NK-92 (cell line): Measurements from ENCODE around the gene GIMAP5.

Experiments used
- DNase-seq: peaks from one replicate; lab custom pipeline; 2025; ENCODE audit not compliant: unreplicated experiment; lab: John Stamatoyannopoulos, UW

The GIMAP5 gene

GRCh38 chr7:150734254-150734653 is 3.0 kb upstream of the GIMAP5 start:
- DNase-seq, result no peak

- DNase-seq, result no peak
These were observed 1.4 kb upstream of the GIMAP5 start for GRCh38 chr7:150735596-150736358.

GRCh38 chr7:150736864-150737263 is 354 bp upstream of the GIMAP5 start:
- no peak for DNase-seq

GRCh38 chr7:150738092-150738491 is 874 bp downstream of the GIMAP5 start:
- no peak for DNase-seq

- DNase-seq, result no peak
These were observed 1.4 kb downstream of the GIMAP5 start for GRCh38 chr7:150738591-150739001.

GRCh38 chr7:150739033-150739432 is 1.8 kb downstream of the GIMAP5 start:
- DNase-seq, result no peak

- no peak for DNase-seq
These were observed 2.8 kb downstream of the GIMAP5 start for GRCh38 chr7:150740053-150740452.

- DNase-seq, result no peak
These were observed 5.2 kb downstream of the GIMAP5 start for GRCh38 chr7:150742286-150742968.

GRCh38 chr7:150744041-150744656 is 6.9 kb downstream of the GIMAP5 start:
- no peak for DNase-seq

GRCh38 chr7:150745086-150745485 is 7.9 kb downstream of the GIMAP5 start:
- no peak for DNase-seq

GRCh38 chr7:150745876-150746275 is 8.7 kb downstream of the GIMAP5 start:
- DNase-seq, result no peak

GRCh38 chr7:150746921-150747320 is 9.7 kb downstream of the GIMAP5 start:
- no peak for DNase-seq

- DNase-seq, result no peak
These were observed 11.2 kb downstream of the GIMAP5 start for GRCh38 chr7:150748376-150748775.

GRCh38 chr7:150751702-150752101 is 14.5 kb downstream of the GIMAP5 start:
- no peak for DNase-seq

GRCh38 chr7:150753239-150753638 is 16.0 kb downstream of the GIMAP5 start:
- no peak for DNase-seq

GRCh38 chr7:150753826-150754603 is 16.8 kb downstream of the GIMAP5 start:
- no peak for DNase-seq

- DNase-seq, result no peak
These were observed 17.7 kb downstream of the GIMAP5 start for GRCh38 chr7:150754951-150755350.

- DNase-seq, result no peak
These were observed 18.4 kb downstream of the GIMAP5 start for GRCh38 chr7:150755473-150756099.

- DNase-seq, result no peak
These were observed 18.9 kb downstream of the GIMAP5 start for GRCh38 chr7:150756166-150756565.

GRCh38 chr7:150756858-150757257 is 19.6 kb downstream of the GIMAP5 start:
- DNase-seq, result no peak

- no peak for DNase-seq
These were observed 22.3 kb downstream of the GIMAP5 start for GRCh38 chr7:150759479-150759878.
